HCEC 1CT (cell line): Measurements from ENCODE around the gene SNX19.

Source experiments
- DNase-seq: peaks from one replicate; pipeline ENCODE4 v3.0.0-alpha.2; 2017

The SNX19 gene

DNA sequence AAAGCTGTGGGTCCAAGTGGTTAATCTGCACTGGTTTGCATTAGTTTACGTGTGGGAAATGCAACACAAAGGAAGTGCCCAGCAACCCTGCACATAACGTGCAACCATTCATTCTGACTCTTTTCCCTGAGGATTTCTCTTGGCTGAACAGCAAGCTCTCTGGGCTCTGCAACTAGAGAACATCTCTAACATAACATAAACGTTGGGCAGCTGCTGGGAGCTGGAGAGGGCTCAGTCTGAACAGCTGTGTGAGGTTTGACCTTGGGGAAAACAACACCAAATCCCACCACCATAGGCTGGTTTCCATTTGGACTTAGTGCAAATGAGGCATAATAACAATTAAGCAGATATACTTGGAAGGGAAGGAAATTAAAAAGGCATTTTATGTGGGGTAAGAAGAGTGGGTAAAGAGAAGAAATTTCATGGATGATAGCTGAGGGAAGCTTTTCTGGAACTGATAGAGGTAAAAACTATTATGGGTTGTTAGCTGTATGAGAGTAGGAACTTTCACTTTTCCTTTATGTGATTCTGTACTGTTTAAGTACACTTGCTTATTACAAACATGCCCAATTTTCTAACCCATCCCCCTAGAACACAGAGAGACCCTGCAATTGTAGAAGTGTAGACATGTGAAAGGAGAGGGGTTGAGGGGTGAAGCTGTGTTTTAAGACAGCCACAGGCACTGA is 76.2 kb downstream of the SNX19 start:
- DNase-seq, result no peak

- DNase-seq, result no peak
Measured at GRCh38 chr11:130837194-130837593, 79.1 kb downstream of the SNX19 start.

- DNase-seq, result no peak
Measured at GRCh38 chr11:130834886-130835285, 81.4 kb downstream of the SNX19 start.

GRCh38 chr11:130832566-130833425 is 83.5 kb downstream of the SNX19 start:
- no peak for DNase-seq

DNA sequence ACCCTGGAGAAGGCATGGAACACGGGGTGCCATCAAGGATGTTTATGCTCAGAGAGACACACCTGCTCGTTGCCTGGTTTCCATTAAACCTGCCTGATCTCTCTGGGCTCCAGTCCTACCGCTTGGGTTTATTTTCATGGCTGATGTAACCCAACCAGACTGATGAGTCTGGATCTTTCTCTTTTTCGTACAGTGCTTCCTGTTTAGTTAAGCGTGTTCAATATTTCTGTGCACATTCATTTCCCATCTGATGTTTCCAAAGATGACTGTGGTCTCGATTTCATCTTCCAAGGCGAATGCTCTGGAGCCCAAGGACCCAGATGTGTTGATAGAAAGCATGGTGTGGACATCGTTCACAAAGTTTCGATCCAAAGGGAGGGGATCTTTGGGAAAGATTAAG is 84.3 kb downstream of the SNX19 start:
- no peak for DNase-seq

DNA sequence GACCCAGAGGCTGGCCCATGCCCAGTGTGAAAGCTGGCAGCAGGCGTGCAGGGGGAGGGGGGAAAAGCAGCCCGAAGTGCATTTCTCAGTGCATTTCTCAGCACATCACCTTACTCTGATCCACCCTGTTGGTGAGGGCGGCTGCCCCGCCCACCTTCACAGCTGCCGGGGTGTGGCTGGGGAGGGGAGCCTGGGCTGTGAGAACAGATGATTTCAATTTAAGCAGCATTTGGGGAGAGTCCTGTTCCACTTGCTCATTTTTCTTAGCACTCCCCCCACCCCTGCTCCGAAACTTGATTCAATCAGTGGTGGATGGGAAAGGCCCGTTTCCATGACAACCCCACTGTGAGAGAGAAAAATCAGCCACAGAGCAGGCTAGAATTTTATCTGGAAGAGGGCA is 84.8 kb downstream of the SNX19 start:
- no peak for DNase-seq

- no peak for DNase-seq
Measured at GRCh38 chr11:130830566-130830965, 85.7 kb downstream of the SNX19 start.

DNA sequence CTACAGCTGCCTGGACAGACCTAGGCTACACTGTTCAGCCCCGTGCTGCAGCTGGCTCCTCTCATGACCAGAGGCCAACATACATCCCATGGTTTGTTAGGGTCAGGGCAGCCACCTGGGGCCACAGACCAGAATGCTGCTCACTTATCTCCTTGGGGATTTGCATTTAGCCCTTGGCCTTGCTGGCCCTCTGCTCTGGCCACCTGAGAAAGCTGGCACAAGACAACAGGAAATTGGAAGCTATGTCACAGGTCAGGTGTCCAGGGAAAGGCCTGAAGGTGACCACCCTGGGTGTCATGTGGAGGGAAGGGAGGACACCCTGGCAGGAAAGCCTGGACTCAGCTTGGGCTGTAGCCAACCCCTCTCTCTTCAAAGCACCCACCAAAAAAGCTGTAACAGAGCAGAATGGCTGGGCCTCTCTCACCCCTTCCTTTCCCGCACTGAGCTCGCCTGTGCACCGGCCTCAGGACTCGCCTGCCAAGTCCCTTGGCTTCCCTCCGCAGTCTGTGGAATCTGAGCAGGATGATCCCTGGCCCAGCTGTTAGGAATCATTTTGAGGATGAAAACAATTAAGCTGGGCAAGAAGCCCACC is 86.3 kb downstream of the SNX19 start:
- DNase-seq, result no peak

DNA sequence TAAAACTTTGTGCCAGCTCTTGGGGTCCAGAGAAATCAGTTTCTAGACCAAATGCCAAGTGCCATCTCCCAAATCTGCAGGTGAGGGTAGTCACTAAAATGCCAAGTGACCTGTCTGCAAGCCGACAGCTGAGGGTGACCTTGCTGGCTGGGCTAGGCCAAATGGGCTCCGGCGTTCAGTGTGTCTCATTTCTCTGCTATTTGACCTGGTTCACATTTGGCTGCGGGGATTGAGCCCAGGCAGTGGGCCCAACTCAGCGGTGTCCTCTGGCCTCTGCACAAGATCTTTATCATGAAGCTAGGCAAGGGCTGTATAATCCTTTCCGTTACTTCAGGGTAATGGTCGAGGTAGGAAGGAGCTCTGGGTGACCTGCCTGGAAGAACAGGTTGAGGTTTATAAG is 87.5 kb downstream of the SNX19 start:
- no peak for DNase-seq

DNA sequence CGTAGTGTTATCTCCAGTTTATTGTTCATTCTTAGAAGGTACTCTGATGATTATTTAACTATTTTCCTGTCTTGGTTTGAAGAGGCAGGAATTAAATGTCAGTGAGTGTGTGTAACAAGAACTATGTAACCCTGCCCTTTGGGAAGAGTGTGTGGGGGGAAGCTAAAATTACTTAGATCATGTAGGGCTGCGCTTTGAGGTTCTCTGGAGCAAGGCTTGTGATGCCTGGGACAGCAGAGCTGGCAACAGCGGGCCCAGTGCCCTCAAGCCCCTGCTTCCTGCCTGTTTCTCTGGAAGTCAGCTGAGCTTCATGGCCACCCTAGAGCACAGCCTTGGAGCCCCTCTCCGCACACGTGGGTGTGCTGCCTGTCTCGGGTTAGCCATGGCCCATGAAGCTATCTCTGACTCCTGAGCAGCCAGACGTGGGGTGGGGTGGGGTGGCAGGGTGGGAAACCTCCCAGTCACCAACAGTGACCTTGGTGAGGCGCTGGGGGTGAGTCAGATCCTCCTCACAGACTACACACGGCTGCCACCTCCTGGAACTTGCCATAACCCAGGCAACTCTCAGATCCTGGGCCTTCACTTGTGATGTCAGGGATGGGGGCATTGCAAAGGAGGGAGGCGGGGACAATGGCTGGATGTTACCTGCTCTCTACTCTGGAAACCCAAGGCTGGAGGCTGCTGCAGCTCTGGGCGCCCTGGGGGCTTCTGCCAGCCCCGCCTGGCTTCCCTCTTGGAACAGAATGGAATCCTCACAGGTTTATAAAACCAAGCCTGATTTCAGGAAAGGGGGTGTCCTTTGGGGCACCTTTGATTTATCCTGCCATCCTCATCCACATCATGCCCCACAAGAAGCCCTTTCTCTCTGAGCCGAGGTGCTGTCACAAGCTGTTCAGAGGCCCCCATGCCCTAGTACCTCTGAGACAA is 88.6 kb downstream of the SNX19 start:
- peak; percentile 54 for DNase-seq

DNA sequence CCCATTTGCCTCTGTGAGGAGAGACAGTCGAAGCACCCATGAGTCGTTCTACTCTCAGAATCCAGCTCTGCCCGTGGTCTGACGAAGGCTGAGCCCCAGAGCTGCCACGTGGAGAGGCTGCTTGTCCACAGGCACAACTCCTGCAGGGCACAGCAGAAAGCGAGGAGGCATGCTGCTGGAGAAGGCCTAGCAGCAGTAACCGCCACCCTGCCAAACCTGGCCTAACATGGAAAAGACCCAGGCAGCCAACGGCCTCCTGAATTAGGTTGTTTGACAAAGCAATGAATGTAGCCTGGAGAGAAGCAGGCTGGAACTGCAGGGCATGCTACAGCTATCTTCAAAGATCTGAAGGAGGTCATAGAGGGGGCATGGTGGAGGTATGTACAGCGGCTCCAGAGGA is 89.7 kb downstream of the SNX19 start:
- DNase-seq, result no peak

DNA sequence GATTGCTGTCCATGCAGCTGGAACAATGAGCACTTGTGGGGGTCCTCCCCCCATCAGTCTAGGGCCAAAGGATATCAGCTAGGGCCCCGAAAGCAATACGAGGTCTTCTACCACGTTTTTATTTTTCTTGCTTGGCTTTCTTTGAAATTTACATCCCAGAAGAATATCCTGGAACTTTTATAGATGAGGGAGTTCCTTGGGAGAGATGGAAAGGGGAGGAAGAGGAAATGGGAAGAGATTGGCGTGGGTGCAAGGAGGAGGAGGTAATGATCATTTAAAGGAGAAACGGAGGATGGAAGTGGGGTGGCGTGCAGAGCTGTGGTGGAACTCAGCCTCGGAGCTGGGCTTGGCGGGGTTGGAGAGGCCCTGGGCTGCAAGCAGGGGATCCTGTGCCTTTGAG is 90.3 kb downstream of the SNX19 start:
- DNase-seq, result no peak

DNA sequence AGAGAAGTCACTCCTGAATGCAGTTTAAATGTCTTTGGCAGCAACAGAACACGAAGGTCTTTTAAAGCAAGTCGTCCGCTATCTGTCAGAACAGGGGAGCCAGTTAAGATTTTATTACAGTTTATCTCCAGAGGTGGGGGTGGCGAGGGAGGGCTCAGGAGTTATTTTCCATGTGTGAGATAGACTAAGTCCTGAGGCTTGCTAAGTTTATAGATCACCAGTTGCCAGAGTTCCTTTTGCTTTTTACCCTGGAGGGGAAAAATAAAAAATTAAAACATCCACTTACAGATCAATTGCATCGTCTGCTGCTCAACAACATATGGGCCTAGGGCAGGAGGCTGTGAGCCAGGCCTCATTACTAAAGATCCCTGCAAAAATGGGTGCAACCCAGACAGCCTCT is 90.7 kb downstream of the SNX19 start:
- no peak for DNase-seq
